Activated T-cell treated with anti-CD3 and anti-CD28 coated beads, Interleukin-2, amount 50 U/mL, for 24 hours (primary cell): ENCODE measurements around the gene KIAA1958.
"Not testable (repeated sequence)": the region's sequence is repeated elsewhere in the genome, so short reads cannot be mapped to it uniquely, and the experiment has no call there.

Experiments
- DNase-seq: peaks from one replicate; pipeline ENCODE4 v3.0.0-alpha.2; 2020
- H3K27ac Mint-ChIP-seq: 2 replicates; pipeline ENCODE4 v1.8.0; 2020; ENCODE audit warnings: mild to moderate bottlenecking, mixed read lengths
- H3K27me3 Mint-ChIP-seq: 2 replicates; pipeline ENCODE4 v1.8.0; 2020; ENCODE audit warnings: mixed read lengths
- H3K36me3 Mint-ChIP-seq: 2 replicates; pipeline ENCODE4 v1.8.0; 2020; ENCODE audit warnings: low read depth, mixed read lengths
- H3K4me1 Mint-ChIP-seq: 2 replicates; pipeline ENCODE4 v1.8.0; 2020; ENCODE audit warnings: low read depth, mixed read lengths
- H3K4me3 Mint-ChIP-seq: 2 replicates; pipeline ENCODE4 v1.8.0; 2020; ENCODE audit warnings: mild to moderate bottlenecking, moderate library complexity, mixed read lengths
- H3K9me3 Mint-ChIP-seq: 2 replicates; pipeline ENCODE4 v1.8.0; 2020; ENCODE audit warnings: mixed read lengths

KIAA1958 gene

GRCh38 chr9:112648624-112649023 lies 162.0 kb downstream of the KIAA1958 start:
- Mint-ChIP-seq H3K27me3 (no peaks in the 10 kb centered on the region), H3K4me3 (no peak overlapping the region), H3K36me3 (peaks cover 37% of the 10 kb centered on the region), H3K9me3 (peaks cover 35% of the 10 kb centered on the region), H3K4me1 (no peaks in the 10 kb centered on the region), H3K27ac (no peak overlapping the region)
- DNase-seq: no peak

GRCh38 chr9:112654282-112654681 lies 167.7 kb downstream of the KIAA1958 start:
- Mint-ChIP-seq H3K4me3 (no peak overlapping the region), H3K4me1 (no peaks in the 10 kb centered on the region), H3K27me3 (no peaks in the 10 kb centered on the region), H3K27ac (no peak overlapping the region), H3K36me3 (peaks cover 1% of the 10 kb centered on the region), H3K9me3 (peaks cover 4% of the 10 kb centered on the region)
- no peak for DNase-seq

- H3K4me3 Mint-ChIP-seq: no peak overlapping the region
- H3K9me3 Mint-ChIP-seq: no peaks in the 10 kb centered on the region
- H3K27me3 Mint-ChIP-seq: no peaks in the 10 kb centered on the region
- H3K36me3 Mint-ChIP-seq: peaks cover 2% of the 10 kb centered on the region
- H3K4me1 Mint-ChIP-seq: no peaks in the 10 kb centered on the region
- DNase-seq: no peak
- H3K27ac Mint-ChIP-seq: no peak overlapping the region
Measured at GRCh38 chr9:112655668-112656067, 169.0 kb downstream of the KIAA1958 start.

DNA sequence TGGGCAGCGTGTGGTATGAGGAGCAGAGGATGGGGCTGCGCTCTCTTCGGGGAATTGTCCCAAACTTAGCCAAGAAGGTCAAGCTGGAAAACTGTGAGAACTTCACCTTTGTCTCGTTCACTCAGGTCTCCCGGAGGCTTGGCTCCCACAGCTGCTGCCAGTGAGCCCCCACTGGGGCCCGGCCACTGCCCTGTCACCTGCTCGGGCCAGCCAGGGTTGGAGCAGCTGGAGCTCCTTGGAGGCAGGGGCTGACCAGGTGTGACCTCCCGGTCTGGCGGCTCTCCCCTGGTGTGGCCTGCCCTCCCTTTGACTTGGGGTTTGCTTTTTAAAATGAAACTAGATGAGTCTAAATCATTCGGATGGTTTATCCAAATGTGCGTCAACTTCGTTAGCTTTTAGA lies 173.3 kb downstream of the KIAA1958 start:
- peaks cover 2% of the 10 kb centered on the region for H3K36me3 Mint-ChIP-seq
- H3K27me3 Mint-ChIP-seq: no peaks in the 10 kb centered on the region
- DNase-seq: no peak
- H3K9me3 Mint-ChIP-seq: no peaks in the 10 kb centered on the region
- H3K27ac Mint-ChIP-seq: no peak overlapping the region
- H3K4me3 Mint-ChIP-seq: no peak overlapping the region
- H3K4me1 Mint-ChIP-seq: no peaks in the 10 kb centered on the region

- Mint-ChIP-seq H3K9me3 (no peaks in the 10 kb centered on the region), H3K27me3 (no peaks in the 10 kb centered on the region), H3K36me3 (peaks cover 2% of the 10 kb centered on the region), H3K4me1 (no peaks in the 10 kb centered on the region), H3K4me3 (no peak overlapping the region), H3K27ac (no peak overlapping the region)
- DNase-seq: no peak
Measured at GRCh38 chr9:112663681-112664080, 177.1 kb downstream of the KIAA1958 start.

DNA sequence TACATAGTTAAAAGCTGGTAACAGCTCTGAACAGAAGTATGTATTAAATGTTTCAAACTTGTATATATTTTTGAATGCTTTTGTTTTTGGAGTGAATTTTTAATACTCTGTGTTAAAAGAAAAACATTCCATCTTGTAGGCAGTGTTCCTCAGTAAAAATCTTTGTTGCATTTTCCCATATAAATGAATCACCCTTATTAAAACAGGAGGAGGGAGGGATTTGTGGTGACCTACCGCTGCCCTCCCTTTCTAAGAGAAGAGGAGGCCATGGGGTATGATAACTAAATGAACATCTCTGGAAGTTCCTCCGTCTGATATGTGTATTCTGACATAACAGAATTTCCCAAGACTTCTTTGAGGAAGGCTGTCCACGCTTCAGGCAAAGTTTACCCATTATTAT lies 177.9 kb downstream of the KIAA1958 start:
- Mint-ChIP-seq H3K9me3 (no peaks in the 10 kb centered on the region), H3K36me3 (no peaks in the 10 kb centered on the region), H3K4me3 (no peak overlapping the region), H3K4me1 (no peaks in the 10 kb centered on the region), H3K27me3 (no peaks in the 10 kb centered on the region), H3K27ac (no peak overlapping the region)
- no peak for DNase-seq

GRCh38 chr9:112665347-112665746 lies 178.7 kb downstream of the KIAA1958 start:
- no peak for DNase-seq

GRCh38 chr9:112669326-112669725 lies 182.7 kb downstream of the KIAA1958 start:
- H3K27ac Mint-ChIP-seq: no peak overlapping the region

More at GRCh38 chr9:112665347-112665746, 178.7 kb downstream of the KIAA1958 start:
- no peak overlapping the region for H3K27ac Mint-ChIP-seq
- H3K9me3 Mint-ChIP-seq: no peaks in the 10 kb centered on the region
- no peaks in the 10 kb centered on the region for H3K27me3 Mint-ChIP-seq
- no peaks in the 10 kb centered on the region for H3K36me3 Mint-ChIP-seq
- no peak overlapping the region for H3K4me3 Mint-ChIP-seq
- no peaks in the 10 kb centered on the region for H3K4me1 Mint-ChIP-seq

GRCh38 chr9:112670991-112671625 lies 184.5 kb downstream of the KIAA1958 start:
- Mint-ChIP-seq H3K27ac (no peak overlapping the region), H3K4me1 (no peaks in the 10 kb centered on the region), H3K36me3 (no peaks in the 10 kb centered on the region), H3K27me3 (no peaks in the 10 kb centered on the region), H3K9me3 (no peaks in the 10 kb centered on the region), H3K4me3 (no peak overlapping the region)
- DNase-seq: no peak

More at GRCh38 chr9:112669326-112669725, 182.7 kb downstream of the KIAA1958 start:
- no peak for DNase-seq
- H3K4me3 Mint-ChIP-seq: no peak overlapping the region
- no peaks in the 10 kb centered on the region for H3K36me3 Mint-ChIP-seq
- H3K27me3 Mint-ChIP-seq: no peaks in the 10 kb centered on the region
- H3K9me3 Mint-ChIP-seq: no peaks in the 10 kb centered on the region
- no peaks in the 10 kb centered on the region for H3K4me1 Mint-ChIP-seq

- H3K27ac Mint-ChIP-seq, H3K4me3 Mint-ChIP-seq, H3K27me3 Mint-ChIP-seq, H3K36me3 Mint-ChIP-seq, H3K4me1 Mint-ChIP-seq, DNase-seq: not testable (repeated sequence)
- peaks cover 11% of the 10 kb centered on the region for H3K9me3 Mint-ChIP-seq
Measured at GRCh38 chr9:112673221-112673620, 186.6 kb downstream of the KIAA1958 start.

GRCh38 chr9:112677040-112677439 lies 190.4 kb downstream of the KIAA1958 start:
- H3K9me3 Mint-ChIP-seq: peaks cover 18% of the 10 kb centered on the region
- no peak overlapping the region for H3K27ac Mint-ChIP-seq
- H3K4me1 Mint-ChIP-seq: no peaks in the 10 kb centered on the region
- H3K4me3 Mint-ChIP-seq: no peak overlapping the region
- H3K27me3 Mint-ChIP-seq: no peaks in the 10 kb centered on the region
- H3K36me3 Mint-ChIP-seq: peaks cover 2% of the 10 kb centered on the region
- no peak for DNase-seq

- H3K27me3 Mint-ChIP-seq: no peaks in the 10 kb centered on the region
- no peak overlapping the region for H3K27ac Mint-ChIP-seq
- H3K4me1 Mint-ChIP-seq: peaks cover 6% of the 10 kb centered on the region
- no peak for DNase-seq
- H3K36me3 Mint-ChIP-seq: peaks cover 24% of the 10 kb centered on the region
- H3K4me3 Mint-ChIP-seq: no peak overlapping the region
- peaks cover 18% of the 10 kb centered on the region for H3K9me3 Mint-ChIP-seq
Measured at GRCh38 chr9:112680731-112681402, 194.2 kb downstream of the KIAA1958 start.

GRCh38 chr9:112689161-112689740 lies 202.6 kb downstream of the KIAA1958 start:
- peaks cover 94% of the 10 kb centered on the region for H3K36me3 Mint-ChIP-seq
- H3K4me1 Mint-ChIP-seq: peaks cover 2% of the 10 kb centered on the region
- H3K4me3 Mint-ChIP-seq: no peak overlapping the region
- no peaks in the 10 kb centered on the region for H3K9me3 Mint-ChIP-seq
- no peaks in the 10 kb centered on the region for H3K27me3 Mint-ChIP-seq
- H3K27ac Mint-ChIP-seq: no peak overlapping the region
- DNase-seq: no peak

- Mint-ChIP-seq H3K36me3 (peaks cover 83% of the 10 kb centered on the region), H3K27me3 (no peaks in the 10 kb centered on the region), H3K4me1 (peaks cover 19% of the 10 kb centered on the region), H3K9me3 (no peaks in the 10 kb centered on the region), H3K27ac (no peak overlapping the region), H3K4me3 (no peak overlapping the region)
- DNase-seq: no peak
Measured at GRCh38 chr9:112694706-112695555, 208.3 kb downstream of the KIAA1958 start.
